A549 (cell line): ENCODE data around the gene HSD11B2. TPM values are rescaled to one million over a fixed set of nuclear protein-coding genes. Genes with fewer than 3 reads are reported as not detected.

ENCODE experiments used
- ATAC-seq, 2 experiments: fragments of 200-7000 bp in 1 of 2; fragments of >200 bp in 1 of 2; cut with Nextera tagmentation in 1 of 2; cut with Tn5 transposase in 1 of 2; 3 replicates each; pipeline versions ENCODE4 v1.8.0 to v1.9.1; 2018 to 2020; ENCODE audit warnings: mild to moderate bottlenecking in 1 of 2, moderate library complexity in 1 of 2
- CTCF ChIA-PET: fragments of 300-600 bp; sonication (Branson Sonifier 250); formaldehyde crosslinking; extraction: SDS; loops from one replicate; lab custom pipeline; 2021; ENCODE audit warnings: antibody characterized with exemption, inconsistent platforms; lab: Yijun Ruan, JAX
- POLR2A ChIA-PET: fragments of 350-600 bp; formaldehyde crosslinking; extraction: SDS; loops from one replicate; lab custom pipeline; 2021; ENCODE audit warnings: antibody characterized with exemption, inconsistent platforms; lab: Yijun Ruan, JAX
- DNase-seq, 2 experiments: peaks; one replicate each; pipeline versions ENCODE4 v3.0.0 to v3.0.0-alpha.2; 2011 to 2016; ENCODE audit warnings: low read depth in 1 of 2, low spot score in 1 of 2
- FAIRE-seq: peaks from 2 replicates; lab custom pipeline; 2011; peaks lifted over from hg19 to GRCh38; lab: Jason Lieb, UNC
- H3K27ac ChIP-seq, 2 experiments: fragments of >200 bp; sonication (Bioruptor Twin); formaldehyde crosslinking; 3 replicates each; pipeline ENCODE4 v1.5.1; 2016 to 2017
- H3K4me1 ChIP-seq: fragments of >200 bp; sonication (Bioruptor Twin); formaldehyde crosslinking; 3 replicates; pipeline ENCODE4 v1.6.1; 2016
- H3K4me2 ChIP-seq: fragments of >200 bp; sonication (Bioruptor Twin); formaldehyde crosslinking; 3 replicates; pipeline ENCODE4 v1.6.1; 2016
- H3K4me3 ChIP-seq: fragments of >200 bp; sonication (Bioruptor Twin); formaldehyde crosslinking; 3 replicates; pipeline ENCODE4 v1.5.1; 2016
- H3K9me3 ChIP-seq: fragments of >200 bp; sonication (Bioruptor Twin); formaldehyde crosslinking; 3 replicates; pipeline ENCODE4 v1.6.1; 2016
- CBX2 ChIP-seq: fragments of 200-600 bp; sonication (generic); IDR thresholded peaks from 2 replicates; pipeline ENCODE4 v1.6.1; 2016; ENCODE audit warnings: low read depth, mild to moderate bottlenecking, borderline replicate concordance
- CEBPB ChIP-seq, 2 experiments: fragments of >200 bp in 1 of 2; sonication (Bioruptor Twin) in 1 of 2; formaldehyde crosslinking in 1 of 2; IDR thresholded peaks; 2 replicates each; pipeline ENCODE4 v1.6.1; 2012 to 2016
- CHD4 ChIP-seq: fragments of 200-600 bp; sonication (generic); IDR thresholded peaks from 2 replicates; pipeline ENCODE4 v1.6.1; 2016; ENCODE audit warnings: antibody characterized with exemption, mild to moderate bottlenecking, borderline replicate concordance
- CTCF ChIP-seq: fragments of >200 bp; sonication (Bioruptor Twin); formaldehyde crosslinking; IDR thresholded peaks from 3 replicates; pipeline ENCODE4 v1.5.1; 2016
- ELK1 ChIP-seq: fragments of 150-350 bp; IDR thresholded peaks from 2 replicates; pipeline ENCODE4 v1.6.1; 2014; ENCODE audit warnings: low read depth, mild to moderate bottlenecking, low read length
- GATA3 ChIP-seq: IDR thresholded peaks from 2 replicates; pipeline ENCODE4 v1.6.1; 2012; ENCODE audit warnings: borderline replicate concordance
- HES2 ChIP-seq: fragments of >200 bp; sonication (Bioruptor Twin); formaldehyde crosslinking; IDR thresholded peaks from 2 replicates; pipeline ENCODE4 v1.6.1; 2016
- HEYL ChIP-seq: fragments of 250-450 bp; sonication (Bioruptor Pico); IDR thresholded peaks from 2 replicates; pipeline ENCODE4 v1.8.0; 2021; ENCODE audit warnings: mild to moderate bottlenecking, moderate library complexity
- NPAS2 ChIP-seq: fragments of 250-450 bp; sonication (Bioruptor Pico); IDR thresholded peaks from 2 replicates; pipeline ENCODE4 v1.8.0; 2022; ENCODE audit warnings: mild to moderate bottlenecking, moderate library complexity, borderline replicate concordance
- RAD21 ChIP-seq, 2 experiments: fragments of >200 bp in 1 of 2; sonication (Bioruptor Twin) in 1 of 2; formaldehyde crosslinking in 1 of 2; IDR thresholded peaks in 1 of 2; conservative IDR thresholded peaks in 1 of 2; 2 replicates in 1 of 2; 3 replicates in 1 of 2; pipeline ENCODE4 v1.6.1; 2012 to 2018; ENCODE audit warnings: inconsistent platforms in 1 of 2
- REST ChIP-seq: fragments of 200-600 bp; sonication (generic); IDR thresholded peaks from 2 replicates; pipeline ENCODE4 v1.6.1; 2016; ENCODE audit warnings: antibody characterized with exemption, mild to moderate bottlenecking, moderate library complexity
- RFX5 ChIP-seq: fragments of 450-650 bp; IDR thresholded peaks from 2 replicates; pipeline ENCODE4 v1.7.1; 2014; ENCODE audit warnings: antibody characterized with exemption, mild to moderate bottlenecking, moderate library complexity
- SREBF2 ChIP-seq: fragments of 450-650 bp; IDR thresholded peaks from 2 replicates; pipeline ENCODE4 v1.6.1; 2014; ENCODE audit warnings: mild to moderate bottlenecking, moderate library complexity
- WGBS: methylation state at CpG from one replicate; pipeline ENCODE4 v1.1.6; 2017; ENCODE audit errors: missing lambda C conversion rate; 5-methylcytosine and 5-hydroxymethylcytosine counted together
- polyA plus RNA-seq, 4 experiments: library from polyadenylated mRNA; depleted of rRNA in 3 of 4; stranded (reverse); fragments of >200 nt; fragmentation: RNase III in 1 of 4; extraction: RNeasy Plus Mini Kit Qiagen cat#74134 plus additional on column Dnase treatment in 1 of 4; gene quantifications; 2 replicates in 3 of 4; 3 replicates in 1 of 4; pipeline ENCODE4 v1.2.3, GENCODE V29; 2011 to 2017

HSD11B2 gene
- polyA plus RNA-seq, 2 of the 4 experiments (the other 2 are of a cell fraction) = 0.53 to 1.6 TPM

- ATAC-seq (no peak), DNase-seq (no peak), FAIRE-seq (no peak)
- Histone ChIP-seq H3K4me3 (no peak overlapping the region), H3K27ac (no peak overlapping the region), H3K4me2 (no peak overlapping the region), H3K9me3 (no peaks in the 10 kb centered on the region), H3K4me1 (peaks cover 13% of the 10 kb centered on the region)
- TF ChIP-seq ELK1 (no peak), CBX2 (no peak), RFX5 (no peak), HES2 (no peak), CTCF (no peak), NPAS2 (no peak)
- 78% methylated on average over 5 of the region's 6 CpGs for WGBS
- ChIA-PET CTCF (interaction anchor here (0.7 to 17.9 kb wide), 13 partner anchors 8 to 415 kb away, joined by 3 to 207 read pairs (median 5); partner anchors contain the start of genes HSD11B2 and ZDHHC1), POLR2A (interaction anchor here (1.0 kb wide), 1 partner anchor 16 kb away, joined by 3 read pairs; no protein-coding TSS in a partner anchor)
Observed at GRCh38 chr16:67443265-67443664, 12.3 kb downstream of the HSD11B2 start.

- Histone ChIP-seq H3K4me3 (no peak overlapping the region), H3K27ac (peak overlapping the region in 1 of 2 experiments; percentile 50; a peak in 1 of 6 replicates), H3K4me1 (peaks cover 13% of the 10 kb centered on the region), H3K4me2 (no peak overlapping the region), H3K9me3 (no peaks in the 10 kb centered on the region)
- TF ChIP-seq CHD4 (no peak), ELK1 (no peak), SREBF2 (no peak), REST (no peak), CEBPB (IDR thresholded peaks at IDR 0.05) (no peak), HEYL (no peak), GATA3 (no peak), RAD21 (conservative IDR thresholded peaks at IDR 0.05 in 1 of 2, IDR thresholded peaks at IDR 0.05 in 1 of 2) (no peak)
- no peak for FAIRE-seq
- ChIA-PET POLR2A (interaction anchor here (1.0 kb wide), 1 partner anchor 17 kb away, joined by 3 read pairs; no protein-coding TSS in a partner anchor), CTCF (interaction anchor here (0.6 to 17.9 kb wide), 17 partner anchors 8 to 437 kb away, joined by 3 to 207 read pairs (median 5); partner anchors contain the start of genes HSD11B2 and ZDHHC1)
- DNase-seq = no peak
- ATAC-seq = no peak
- WGBS = 90% methylated on average over 18 of the region's 22 CpGs
Observed at GRCh38 chr16:67444259-67445125, 13.6 kb downstream of the HSD11B2 start.
